Hepatocyte (in vitro differentiated cells): Measurements from ENCODE around the gene BCO1. TPM values are rescaled to one million over a fixed set of nuclear protein-coding genes. Genes with fewer than 3 reads are reported as not detected.

Experiments
- DNase-seq: peaks from one replicate; pipeline ENCODE4 v3.0.0-alpha.2; 2016; ENCODE audit warnings: low spot score
- H2AFZ ChIP-seq: fragments of 200-600 bp; sonication (generic); 2 replicates; pipeline ENCODE4 v1.6.0; 2016; ENCODE audit warnings: antibody characterized with exemption, mild to moderate bottlenecking
- H3K27ac ChIP-seq: fragments of 200-600 bp; sonication (generic); 2 replicates; pipeline ENCODE4 v1.5.1; 2016; ENCODE audit warnings: mild to moderate bottlenecking
- H3K27me3 ChIP-seq: fragments of 200-600 bp; sonication (generic); 2 replicates; pipeline ENCODE4 v1.6.1; 2016
- H3K36me3 ChIP-seq: fragments of 200-600 bp; sonication (generic); replicated peaks from 2 replicates; pipeline ENCODE4 v1.5.1; 2016; ENCODE audit warnings: low read depth; ENCODE audit not compliant: insufficient read depth
- H3K4me1 ChIP-seq: fragments of 200-600 bp; sonication (generic); 2 replicates; pipeline ENCODE4 v1.5.1; 2016; ENCODE audit warnings: mild to moderate bottlenecking, moderate library complexity; ENCODE audit not compliant: insufficient read depth
- H3K4me2 ChIP-seq: fragments of 200-600 bp; sonication (generic); 2 replicates; pipeline ENCODE4 v1.6.0; 2016
- H3K4me3 ChIP-seq: fragments of 200-600 bp; sonication (generic); 2 replicates; pipeline ENCODE4 v1.5.1; 2016; ENCODE audit warnings: mild to moderate bottlenecking
- H3K79me2 ChIP-seq: fragments of 200-600 bp; sonication (generic); 2 replicates; pipeline ENCODE4 v1.6.0; 2017; ENCODE audit warnings: mild to moderate bottlenecking
- H3K9me2 ChIP-seq: fragments of 200-600 bp; sonication (generic); replicated peaks from 2 replicates; pipeline ENCODE4 v1.6.0; 2017; ENCODE audit warnings: mild to moderate bottlenecking; ENCODE audit not compliant: insufficient read depth
- H3K9me3 ChIP-seq: fragments of 200-600 bp; sonication (generic); 2 replicates; pipeline ENCODE4 v1.5.1; 2016; ENCODE audit warnings: low read depth, mild to moderate bottlenecking
- H4K20me1 ChIP-seq: fragments of 200-600 bp; sonication (generic); 2 replicates; pipeline ENCODE4 v1.6.0; 2016; ENCODE audit warnings: mild to moderate bottlenecking; ENCODE audit not compliant: insufficient read depth, poor library complexity, severe bottlenecking
- EZH2 ChIP-seq: fragments of 200-600 bp; sonication (generic); IDR thresholded peaks from 2 replicates; pipeline ENCODE4 v1.6.1; 2016; ENCODE audit warnings: antibody characterized with exemption, mild to moderate bottlenecking, borderline replicate concordance
- EZH2phosphoT487 ChIP-seq: fragments of 200-600 bp; sonication (generic); IDR thresholded peaks from one replicate; pipeline ENCODE4 v1.6.1; 2018; ENCODE audit warnings: antibody characterized with exemption, mild to moderate bottlenecking, low read depth, moderate library complexity; ENCODE audit not compliant: unreplicated experiment, severe bottlenecking
- WGBS: methylation state at CpG from one replicate; pipeline ENCODE4 v1.1.6; 2016; ENCODE audit warnings: low lambda C conversion rate; ENCODE audit errors: missing lambda C conversion rate; 5-methylcytosine and 5-hydroxymethylcytosine counted together
- polyA plus RNA-seq: library from polyadenylated mRNA; unstranded; fragments of >200 nt; fragmentation: Nextera tagmentation; extraction: Ambion mirVana; gene quantifications from 2 replicates; pipeline ENCODE4 v1.2.1, GENCODE V29; 2016
- total RNA-seq: library from RNA; depleted of rRNA; stranded (reverse); fragments of >200 nt; gene quantifications from 2 replicates; pipeline ENCODE4 v1.2.3, GENCODE V29; 2014
- TF ChIP-seq, protein P1 (sequence below): fragments of 200-600 bp; sonication (generic); IDR thresholded peaks from 2 replicates; pipeline ENCODE4 v1.5.1; 2016; ENCODE audit warnings: antibody characterized with exemption, mild to moderate bottlenecking; ENCODE audit not compliant: poor library complexity

Gene BCO1
- total and polyA plus RNA-seq, 2 experiments from 2014 or later: 1.6 to 2.4 TPM

DNA sequence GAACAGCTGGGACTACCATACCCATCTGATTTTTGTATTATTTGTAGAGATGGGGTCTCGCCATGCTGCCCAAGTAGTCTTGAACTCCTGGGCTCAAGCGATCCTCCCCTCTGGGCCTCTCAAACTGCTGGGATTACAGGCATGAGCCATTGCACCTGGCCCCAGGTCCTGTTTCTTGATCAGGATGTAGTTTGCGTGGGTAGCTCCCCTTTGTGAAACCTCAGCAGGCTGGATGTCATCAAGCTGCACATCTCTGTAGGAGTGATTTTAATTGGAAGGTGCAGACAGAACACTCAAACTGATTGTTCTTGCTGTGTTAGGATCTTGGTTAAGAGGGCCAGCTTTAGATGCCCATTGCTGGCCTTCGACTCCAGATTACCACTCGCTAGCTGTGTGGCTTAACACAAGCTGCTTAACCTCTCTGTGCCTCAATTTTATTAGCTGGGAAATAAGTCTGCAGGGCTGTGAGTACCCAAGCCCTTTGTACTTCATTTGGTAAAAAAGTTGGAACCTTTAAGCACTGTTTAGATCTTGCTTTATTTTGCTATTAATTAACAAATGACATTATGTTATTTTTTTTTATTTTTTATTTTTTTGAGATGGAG is 16.5 kb downstream of the BCO1 start:
- Histone ChIP-seq H3K9me3 (no peaks in the 10 kb centered on the region), H3K79me2 (no peaks in the 10 kb centered on the region), H3K9me2 (no peaks in the 10 kb centered on the region), H4K20me1 (no peaks in the 10 kb centered on the region), H3K36me3 (no peaks in the 10 kb centered on the region), H3K4me3 (no peak overlapping the region), H3K27ac (no peak overlapping the region), H3K4me2 (no peak overlapping the region), H2AFZ (no peak overlapping the region), H3K4me1 (peaks cover 5% of the 10 kb centered on the region), H3K27me3 (no peaks in the 10 kb centered on the region)
- WGBS: 95% methylated on average over 5 of the region's 5 CpGs
- DNase-seq: no peak
- TF ChIP-seq EZH2 (no peak), EZH2phosphoT487 (no peak)
- TF ChIP-seq, protein P1, sequence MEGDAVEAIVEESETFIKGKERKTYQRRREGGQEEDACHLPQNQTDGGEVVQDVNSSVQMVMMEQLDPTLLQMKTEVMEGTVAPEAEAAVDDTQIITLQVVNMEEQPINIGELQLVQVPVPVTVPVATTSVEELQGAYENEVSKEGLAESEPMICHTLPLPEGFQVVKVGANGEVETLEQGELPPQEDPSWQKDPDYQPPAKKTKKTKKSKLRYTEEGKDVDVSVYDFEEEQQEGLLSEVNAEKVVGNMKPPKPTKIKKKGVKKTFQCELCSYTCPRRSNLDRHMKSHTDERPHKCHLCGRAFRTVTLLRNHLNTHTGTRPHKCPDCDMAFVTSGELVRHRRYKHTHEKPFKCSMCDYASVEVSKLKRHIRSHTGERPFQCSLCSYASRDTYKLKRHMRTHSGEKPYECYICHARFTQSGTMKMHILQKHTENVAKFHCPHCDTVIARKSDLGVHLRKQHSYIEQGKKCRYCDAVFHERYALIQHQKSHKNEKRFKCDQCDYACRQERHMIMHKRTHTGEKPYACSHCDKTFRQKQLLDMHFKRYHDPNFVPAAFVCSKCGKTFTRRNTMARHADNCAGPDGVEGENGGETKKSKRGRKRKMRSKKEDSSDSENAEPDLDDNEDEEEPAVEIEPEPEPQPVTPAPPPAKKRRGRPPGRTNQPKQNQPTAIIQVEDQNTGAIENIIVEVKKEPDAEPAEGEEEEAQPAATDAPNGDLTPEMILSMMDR: no peak

DNA sequence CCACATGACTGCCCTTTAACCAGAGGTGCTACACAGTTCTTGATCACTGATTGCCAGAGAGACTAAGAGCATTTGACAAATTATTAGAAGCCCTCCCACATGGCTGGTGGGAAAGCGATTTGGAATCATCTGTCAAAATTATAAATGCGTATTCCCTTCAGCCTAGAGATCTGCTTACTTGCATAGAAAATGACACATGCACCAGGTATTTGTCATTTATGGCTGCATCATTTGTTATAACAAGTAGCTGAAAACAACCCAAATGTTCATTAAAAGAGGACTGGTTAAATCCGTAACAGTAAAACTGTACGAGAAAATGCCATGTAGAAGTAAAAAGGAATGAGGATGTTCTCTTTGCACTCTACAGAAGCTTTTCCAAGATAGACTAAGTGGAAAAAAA is 21.4 kb downstream of the BCO1 start:
- H3K36me3 ChIP-seq: no peaks in the 10 kb centered on the region
- no peak overlapping the region for H3K4me3 ChIP-seq
- no peak overlapping the region for H3K27ac ChIP-seq
- H4K20me1 ChIP-seq: no peaks in the 10 kb centered on the region
- no peaks in the 10 kb centered on the region for H3K79me2 ChIP-seq
- no peak overlapping the region for H2AFZ ChIP-seq
- H3K9me2 ChIP-seq: no peaks in the 10 kb centered on the region
- WGBS: 86% methylated on average over 4 of the region's 4 CpGs
- H3K9me3 ChIP-seq: no peaks in the 10 kb centered on the region
- TF ChIP-seq EZH2phosphoT487 (no peak), EZH2 (no peak)
- TF ChIP-seq, protein P1: no peak
- DNase-seq: no peak
- H3K27me3 ChIP-seq: no peaks in the 10 kb centered on the region
- H3K4me1 ChIP-seq: no peaks in the 10 kb centered on the region
- H3K4me2 ChIP-seq: no peak overlapping the region

DNA sequence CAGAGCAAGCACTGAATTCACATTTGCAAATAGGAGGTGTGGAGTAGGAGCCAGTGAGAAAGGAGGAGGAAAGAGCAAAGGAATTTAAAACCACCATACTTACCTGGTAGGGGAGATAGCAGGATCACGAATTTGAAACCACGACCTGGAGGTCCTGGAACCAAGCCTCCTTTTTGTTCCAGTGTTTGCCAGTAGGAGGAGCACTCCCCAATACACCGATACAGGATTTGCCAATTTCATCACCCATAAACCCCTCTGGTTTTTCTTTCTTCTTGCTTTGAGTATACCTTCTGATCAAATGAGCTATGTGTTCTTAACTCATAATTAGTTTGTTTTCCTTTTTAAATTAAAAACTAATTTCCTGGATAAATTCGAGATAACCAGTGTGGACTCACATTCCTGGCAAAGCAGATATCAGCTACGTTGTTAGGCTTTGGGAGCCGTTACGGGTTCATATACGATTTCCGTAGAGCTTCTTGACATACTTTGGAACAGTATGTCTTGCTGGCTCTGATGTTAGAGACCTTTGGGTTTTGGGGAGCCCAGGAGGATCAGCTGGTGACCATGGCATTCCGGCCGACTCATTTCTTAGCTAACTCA is 22.7 kb downstream of the BCO1 start:
- Histone ChIP-seq H3K27me3 (no peaks in the 10 kb centered on the region), H2AFZ (no peak overlapping the region), H3K4me1 (peaks cover 4% of the 10 kb centered on the region), H4K20me1 (no peaks in the 10 kb centered on the region), H3K9me3 (no peaks in the 10 kb centered on the region), H3K4me2 (no peak overlapping the region), H3K79me2 (no peaks in the 10 kb centered on the region), H3K4me3 (no peak overlapping the region), H3K36me3 (no peaks in the 10 kb centered on the region), H3K27ac (no peak overlapping the region), H3K9me2 (no peaks in the 10 kb centered on the region)
- TF ChIP-seq, protein P1: peak; percentile 48
- TF ChIP-seq EZH2: no peak
- 88% methylated on average over 11 of the region's 11 CpGs for WGBS
- no peak for DNase-seq
